GM21737 (cell line): ENCODE data around the gene ULK3.

Source experiments
- ATAC-seq: cut with Tn5 transposase; IDR thresholded peaks from one replicate; pipeline ENCODE4 v1.9.1; 2021; ENCODE audit warnings: mild to moderate bottlenecking, moderate library complexity; ENCODE audit not compliant: unreplicated experiment

ULK3 gene

DNA sequence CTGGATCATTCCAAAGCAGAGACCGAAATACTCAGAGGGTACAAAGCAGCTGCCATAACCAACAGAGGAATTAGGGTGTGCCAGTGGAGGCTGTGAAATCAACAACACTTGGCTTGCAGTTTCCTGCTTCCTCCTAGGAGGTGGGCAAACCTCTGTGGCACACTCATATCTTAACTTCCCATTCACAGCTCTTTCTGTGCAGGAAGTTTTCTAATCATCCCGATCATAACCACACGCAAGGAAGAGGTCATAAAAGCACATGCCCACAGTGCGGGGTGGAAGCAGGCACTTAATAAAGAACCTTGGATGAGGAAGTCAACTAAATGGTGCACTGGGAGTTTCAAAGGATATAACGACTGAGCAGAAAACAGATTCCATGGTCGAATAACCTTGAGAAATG, 25.1 kb upstream of the ULK3 start:
- no peak for ATAC-seq

- no peak for ATAC-seq
Observed at GRCh38 chr15:74867466-74868038, 24.6 kb upstream of the ULK3 start.

DNA sequence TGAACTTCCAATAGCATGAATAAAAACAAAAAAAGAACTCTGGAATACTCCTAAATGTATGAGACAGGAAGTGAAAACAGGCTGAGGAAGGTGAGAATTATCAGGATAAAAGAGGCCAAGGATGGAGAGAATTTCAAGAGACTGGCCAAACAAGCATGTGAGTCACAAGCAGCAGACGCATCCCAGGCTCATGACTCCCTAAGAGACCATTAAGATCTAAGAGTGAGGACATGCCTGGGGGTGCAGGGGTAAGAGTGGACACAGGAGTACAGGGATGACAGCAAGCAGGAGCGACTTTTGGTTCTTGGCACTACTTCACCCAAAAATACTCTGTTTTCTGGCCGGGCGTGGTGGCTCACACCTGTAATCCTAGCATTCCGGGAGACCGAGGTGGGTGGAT, 23.1 kb upstream of the ULK3 start:
- no peak for ATAC-seq

DNA sequence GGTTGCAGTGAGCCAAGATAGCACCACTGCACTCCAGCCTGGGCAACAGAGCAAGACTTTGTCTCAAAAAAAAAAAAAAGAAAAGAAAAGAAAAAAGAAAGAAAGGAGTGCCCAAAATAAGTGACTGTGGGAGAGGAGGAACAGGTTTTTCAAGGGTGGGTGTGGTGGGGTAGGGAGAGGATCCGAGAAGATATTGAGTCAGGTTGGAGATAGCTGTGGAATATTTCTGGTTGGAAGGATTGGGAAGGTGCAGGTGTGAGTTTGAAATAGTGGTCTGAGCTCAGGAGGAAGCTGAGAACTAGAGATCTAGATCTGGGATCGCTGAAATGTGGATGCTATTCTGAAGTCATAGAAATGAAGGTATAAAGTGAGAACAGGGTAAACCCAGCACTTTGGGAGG, 22.4 kb upstream of the ULK3 start:
- ATAC-seq, result no peak

GRCh38 chr15:74864296-74864695, 21.3 kb upstream of the ULK3 start:
- ATAC-seq, result no peak

DNA sequence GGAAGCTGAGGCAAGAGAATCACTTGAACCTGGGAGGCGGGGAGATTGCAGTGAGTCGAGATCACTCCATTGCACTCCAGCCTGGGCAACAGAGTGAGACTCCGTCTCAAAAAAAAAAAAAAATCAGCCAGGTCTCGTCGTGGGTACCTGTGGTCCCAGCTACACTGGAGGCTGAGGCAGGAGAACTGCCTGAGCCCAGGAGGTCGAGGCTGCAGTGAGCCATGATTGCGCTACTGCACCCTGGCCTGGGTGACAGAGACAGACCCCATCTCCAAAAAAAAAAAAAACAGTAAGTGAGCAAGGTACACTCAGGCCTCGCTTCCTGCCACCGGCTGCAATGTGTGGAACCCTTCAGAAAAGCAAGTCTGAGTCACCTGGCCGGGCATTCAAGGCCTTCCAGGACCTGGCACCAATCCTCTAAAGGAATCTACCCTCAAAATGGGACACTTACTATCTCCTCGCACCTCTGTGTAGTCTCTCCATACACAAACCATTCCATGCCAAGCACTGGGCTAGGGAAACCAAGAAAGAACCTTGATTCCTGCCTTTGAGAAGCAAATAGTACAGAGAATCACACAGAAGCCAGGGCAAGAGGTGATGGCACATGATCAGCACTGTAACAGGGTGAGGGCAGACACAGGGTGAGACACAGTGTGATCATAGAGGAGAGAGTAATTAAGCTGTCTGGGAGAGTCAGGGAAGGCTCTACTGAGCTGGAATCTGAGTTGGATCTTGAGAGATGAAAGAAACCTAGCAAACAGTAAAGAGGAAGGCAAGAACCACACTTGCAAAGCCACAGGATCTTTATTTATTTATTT, 20.5 kb upstream of the ULK3 start:
- no peak for ATAC-seq

DNA sequence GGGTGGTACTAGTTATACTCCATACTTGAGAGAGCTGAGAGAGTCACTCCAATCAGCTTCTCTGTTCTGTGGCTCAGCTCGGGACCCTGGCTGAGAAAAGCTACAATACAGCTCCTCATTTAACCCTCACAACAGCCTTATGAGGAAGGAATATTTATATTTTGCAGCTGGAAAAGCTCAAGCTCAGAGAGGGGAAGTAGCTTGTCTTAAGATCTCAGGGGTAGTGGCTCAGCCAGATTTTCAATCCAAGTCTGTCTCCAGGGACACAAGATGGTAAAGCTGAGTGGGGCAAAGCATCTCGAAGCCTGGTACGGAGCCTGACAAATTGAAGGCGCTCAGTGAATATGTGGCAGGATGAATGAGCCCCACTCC, 15.4 kb upstream of the ULK3 start:
- ATAC-seq, result no peak

GRCh38 chr15:74857671-74858368, 14.9 kb upstream of the ULK3 start:
- ATAC-seq, result peak; percentile 6

DNA sequence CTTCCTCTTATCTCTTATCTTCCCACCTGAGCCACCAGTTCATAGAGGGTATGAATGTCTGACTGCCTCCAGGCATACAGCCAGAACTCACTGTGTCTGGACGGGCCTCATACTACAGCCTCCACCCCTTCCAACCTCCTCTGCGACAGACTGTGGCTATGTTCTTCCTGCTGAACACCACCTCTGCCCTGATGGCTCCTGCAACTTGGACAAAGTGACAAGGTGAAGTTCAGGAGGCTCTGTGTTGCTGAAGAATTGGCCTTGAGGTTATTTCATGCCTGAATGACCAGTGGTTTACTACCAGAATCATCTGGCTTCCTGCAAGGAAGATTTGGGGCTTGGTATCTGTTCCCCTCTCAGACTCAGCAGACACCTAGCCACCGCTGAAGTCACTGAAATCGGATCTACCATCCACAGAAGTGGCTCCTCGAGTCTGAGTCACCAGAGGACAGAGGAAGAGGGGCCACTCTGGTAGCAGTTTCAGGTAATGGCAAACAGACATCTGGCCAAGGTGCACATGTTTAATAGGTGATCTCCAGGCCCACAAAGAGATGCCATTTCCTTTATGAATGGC, 14.2 kb upstream of the ULK3 start:
- peak; percentile 75 for ATAC-seq

- ATAC-seq, result no peak
Observed at GRCh38 chr15:74856537-74856936, 13.6 kb upstream of the ULK3 start.

GRCh38 chr15:74855857-74856256, 12.9 kb upstream of the ULK3 start:
- no peak for ATAC-seq

DNA sequence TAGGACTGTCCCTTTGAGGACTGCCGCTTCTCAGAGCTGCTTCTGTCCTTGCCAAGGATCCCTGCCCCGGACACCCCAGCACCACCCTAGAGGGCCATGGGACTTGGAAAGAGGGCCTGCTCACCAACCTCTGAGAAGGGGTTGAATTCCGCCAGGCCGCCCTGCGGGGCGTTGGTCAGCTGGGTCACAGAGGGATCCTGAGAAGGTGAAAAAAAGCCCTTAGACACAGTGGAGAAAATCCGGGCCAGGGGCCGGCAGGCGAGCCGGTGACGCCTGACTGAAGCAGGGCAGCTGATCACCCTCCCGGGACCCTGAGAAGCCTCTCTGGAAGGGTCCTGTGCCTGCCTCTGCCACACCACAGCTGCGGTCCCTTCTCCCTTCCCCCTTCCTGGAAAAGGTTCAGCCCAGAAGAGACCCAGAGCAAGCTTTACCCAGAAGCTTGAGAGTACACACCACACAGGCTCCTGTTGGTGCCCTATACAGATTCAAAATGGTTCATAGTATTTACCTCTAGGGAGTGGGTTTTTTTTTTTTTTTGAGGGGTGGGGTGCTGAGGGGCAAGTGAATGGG, 11.6 kb upstream of the ULK3 start:
- ATAC-seq, result no peak

DNA sequence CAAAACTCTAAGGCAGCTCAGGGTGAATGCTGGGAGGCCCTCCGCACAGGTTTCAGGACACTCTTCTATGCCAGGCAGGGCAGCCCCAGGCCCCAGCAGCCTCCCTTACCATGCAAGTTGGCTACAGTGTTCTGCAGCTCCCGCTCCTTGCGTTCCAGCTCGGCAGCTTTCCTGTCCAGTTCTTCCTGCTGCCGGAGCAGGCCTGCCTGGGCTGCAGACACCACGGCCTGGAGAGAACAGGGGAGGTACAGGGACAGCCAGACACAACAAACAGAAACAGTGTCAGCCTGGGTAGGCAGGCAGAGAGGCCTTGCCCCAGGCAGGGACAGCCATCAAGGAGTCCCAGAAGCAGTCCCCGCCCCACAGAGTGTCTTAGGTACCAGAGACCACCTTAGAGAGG, 9.0 kb upstream of the ULK3 start:
- no peak for ATAC-seq

DNA sequence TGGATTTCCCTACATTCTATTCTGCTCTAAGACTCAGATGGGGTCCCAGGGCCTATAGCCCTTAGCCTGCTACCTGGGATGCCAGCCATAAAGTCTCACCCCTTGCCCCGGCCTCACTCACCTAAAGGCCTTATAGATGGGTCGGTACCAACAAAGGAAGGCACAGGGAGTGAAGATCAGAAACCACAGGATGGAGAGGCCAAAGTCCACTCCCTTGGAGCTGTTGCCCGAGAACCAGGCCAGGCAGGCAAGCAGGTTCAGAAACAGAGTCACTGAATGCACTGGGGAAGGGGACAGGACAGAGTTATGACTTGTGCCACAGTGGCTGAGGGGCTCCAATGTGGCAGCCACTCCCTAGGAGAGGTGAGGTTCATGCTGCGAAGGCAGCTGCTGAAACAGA, 7.4 kb upstream of the ULK3 start:
- ATAC-seq, result no peak

GRCh38 chr15:74847432-74847831, 4.5 kb upstream of the ULK3 start:
- no peak for ATAC-seq

DNA sequence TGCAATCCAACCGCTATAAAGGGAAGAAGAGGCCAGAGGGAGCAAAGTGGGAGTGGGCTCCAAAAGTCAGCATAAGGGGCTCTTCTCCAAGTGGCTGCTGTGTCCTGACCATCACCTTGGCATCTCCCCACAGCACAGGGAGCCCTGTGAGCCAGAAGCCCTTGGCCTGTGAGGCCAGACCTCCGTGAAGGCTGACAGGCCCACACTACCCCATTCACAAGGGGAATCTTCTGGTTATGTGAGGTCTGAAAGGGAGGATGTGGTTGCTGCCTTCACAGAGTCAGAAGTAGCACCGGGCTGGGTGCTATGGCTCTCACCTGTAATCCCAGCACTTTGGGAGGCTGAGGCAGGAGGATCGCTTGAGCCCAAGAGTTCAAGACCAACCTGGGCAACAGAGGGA, 2.6 kb upstream of the ULK3 start:
- no peak for ATAC-seq

DNA sequence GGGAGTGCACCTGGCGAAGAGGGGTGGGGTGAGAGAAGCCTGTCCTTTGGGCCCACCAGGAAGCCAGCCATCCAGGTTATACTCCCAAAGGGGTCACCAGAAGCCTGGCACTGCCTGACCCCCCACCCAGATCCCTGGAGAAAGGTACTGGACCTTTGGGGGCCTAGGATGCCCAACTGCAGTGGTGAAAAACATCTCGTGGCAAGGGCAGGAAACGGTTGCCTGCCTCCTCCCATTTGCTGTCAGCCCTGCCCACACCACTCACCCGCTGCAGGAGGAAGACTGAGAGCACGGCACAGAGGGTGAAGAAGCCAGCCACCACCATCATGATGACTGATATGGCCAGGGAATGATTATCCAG, 2.2 kb upstream of the ULK3 start:
- ATAC-seq, result no peak

GRCh38 chr15:74844319-74845207, 1.6 kb upstream of the ULK3 start:
- no peak for ATAC-seq

GRCh38 chr15:74843891-74844299, 939 bp upstream of the ULK3 start:
- ATAC-seq, result no peak

GRCh38 chr15:74843445-74843828, 481 bp upstream of the ULK3 start:
- ATAC-seq, result no peak
